ENCODE data around the gene SPECC1. TPM values are rescaled to one million over a fixed set of nuclear protein-coding genes. Genes with fewer than 3 reads are reported as not detected.
A peak's percentile ranks its signal among the peaks of the same experiment; 100 is the strongest.
"Not testable (repeated sequence)": the region's sequence is repeated elsewhere in the genome, so short reads cannot be mapped to it uniquely, and the experiment has no call there.

Gene SPECC1, protein sequence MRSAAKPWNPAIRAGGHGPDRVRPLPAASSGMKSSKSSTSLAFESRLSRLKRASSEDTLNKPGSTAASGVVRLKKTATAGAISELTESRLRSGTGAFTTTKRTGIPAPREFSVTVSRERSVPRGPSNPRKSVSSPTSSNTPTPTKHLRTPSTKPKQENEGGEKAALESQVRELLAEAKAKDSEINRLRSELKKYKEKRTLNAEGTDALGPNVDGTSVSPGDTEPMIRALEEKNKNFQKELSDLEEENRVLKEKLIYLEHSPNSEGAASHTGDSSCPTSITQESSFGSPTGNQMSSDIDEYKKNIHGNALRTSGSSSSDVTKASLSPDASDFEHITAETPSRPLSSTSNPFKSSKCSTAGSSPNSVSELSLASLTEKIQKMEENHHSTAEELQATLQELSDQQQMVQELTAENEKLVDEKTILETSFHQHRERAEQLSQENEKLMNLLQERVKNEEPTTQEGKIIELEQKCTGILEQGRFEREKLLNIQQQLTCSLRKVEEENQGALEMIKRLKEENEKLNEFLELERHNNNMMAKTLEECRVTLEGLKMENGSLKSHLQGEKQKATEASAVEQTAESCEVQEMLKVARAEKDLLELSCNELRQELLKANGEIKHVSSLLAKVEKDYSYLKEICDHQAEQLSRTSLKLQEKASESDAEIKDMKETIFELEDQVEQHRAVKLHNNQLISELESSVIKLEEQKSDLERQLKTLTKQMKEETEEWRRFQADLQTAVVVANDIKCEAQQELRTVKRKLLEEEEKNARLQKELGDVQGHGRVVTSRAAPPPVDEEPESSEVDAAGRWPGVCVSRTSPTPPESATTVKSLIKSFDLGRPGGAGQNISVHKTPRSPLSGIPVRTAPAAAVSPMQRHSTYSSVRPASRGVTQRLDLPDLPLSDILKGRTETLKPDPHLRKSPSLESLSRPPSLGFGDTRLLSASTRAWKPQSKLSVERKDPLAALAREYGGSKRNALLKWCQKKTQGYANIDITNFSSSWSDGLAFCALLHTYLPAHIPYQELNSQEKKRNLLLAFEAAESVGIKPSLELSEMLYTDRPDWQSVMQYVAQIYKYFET
- polyA plus RNA-seq (2013, experiment 1 of 2): 34.2 TPM
- 31.5 TPM for polyA plus RNA-seq (2013, experiment 2 of 2)

DNA sequence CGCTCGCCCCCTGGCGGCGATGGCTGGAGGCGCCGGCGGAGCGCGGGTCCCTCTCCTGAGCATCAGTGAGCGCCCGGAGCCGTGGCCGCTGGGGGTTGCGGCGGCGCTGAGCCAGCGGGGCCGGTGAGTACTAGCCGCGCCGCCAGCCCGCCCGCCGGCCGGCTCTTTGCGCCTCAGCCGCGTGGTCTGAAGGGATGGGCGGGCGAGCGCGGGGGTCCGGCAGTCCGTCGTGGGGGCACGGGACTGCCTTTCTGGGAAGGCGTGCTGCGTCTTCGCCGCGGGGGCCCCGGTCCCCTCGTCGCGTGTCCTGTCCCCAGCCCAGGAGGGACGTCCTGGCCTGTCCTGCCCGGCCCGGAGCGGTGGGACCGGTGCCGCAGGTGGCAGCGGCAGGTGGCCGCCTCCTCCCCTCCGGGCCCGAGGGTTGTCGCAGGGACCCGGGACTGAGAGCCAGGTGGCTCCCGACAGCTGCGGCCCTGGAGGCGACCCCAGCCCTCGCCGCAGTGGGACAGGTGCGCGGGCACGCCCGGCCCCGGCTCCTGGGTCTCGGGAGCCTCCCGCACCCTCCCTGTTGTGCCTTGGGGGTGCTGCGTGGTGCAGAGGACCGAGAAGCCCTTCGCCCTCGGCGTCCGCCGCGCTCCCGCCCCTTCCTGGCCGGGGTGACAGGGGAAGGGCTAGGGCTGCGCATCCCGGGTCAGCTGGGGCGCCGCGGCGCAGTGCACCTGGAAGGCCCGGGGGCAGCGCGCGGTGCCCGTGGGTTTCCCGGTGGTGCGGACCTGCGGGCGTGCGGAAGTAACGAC, at the start of gene SPECC1:
Gene SPECC1, plus strand, starts transcription at position 58 of the 797 bp plus-strand sequence. CDS start 87,293 bp downstream, outside the sequence.
- Histone ChIP-seq H3K4ac (ENCODE audit: low read depth in 1 of 2, low read length in 2 of 2) (no peak within 1 kb of the TSS), H3K4me1 (ENCODE audit: control insufficient read depth, insufficient read depth, low read depth, low read length) (peaks cover 11% of the 10 kb centered on the region), H2AK5ac (ENCODE audit: low read length, severe bottlenecking) (no peak within 1 kb of the TSS), H3K23ac (ENCODE audit: low read length in 2 of 2) (no peak within 1 kb of the TSS), H3K27me3 (ENCODE audit: control insufficient read depth in 1 of 2, insufficient read depth in 1 of 2, low read length in 2 of 2) (peaks cover 15% of the 10 kb centered on the region in 2 experiments), H3K18ac (ENCODE audit: low read depth in 1 of 2, low read length in 2 of 2) (no peak within 1 kb of the TSS), H3K9ac (ENCODE audit: low read length) (peak within 1 kb of the TSS; percentile 79), H4K8ac (ENCODE audit: low read length) (no peak within 1 kb of the TSS), H2BK5ac (ENCODE audit: low read depth, low read length, poor library complexity, severe bottlenecking) (no peak within 1 kb of the TSS), H3K36me3 (ENCODE audit: control insufficient read depth in 1 of 2, insufficient read depth in 2 of 2, low read depth in 1 of 2, low read length in 2 of 2) (no peaks in the 10 kb centered on the region), H4K91ac (ENCODE audit: low read length) (peak within 1 kb of the TSS; percentile 61), H3K4me3 (ENCODE audit: insufficient read depth in 1 of 2, low read depth in 1 of 2, low read length in 2 of 2) (peak within 1 kb of the TSS; percentile 52 to 90), H3K14ac (ENCODE audit: low read length in 2 of 2) (no peak within 1 kb of the TSS), H3K79me1 (replicated peaks; ENCODE audit: low read length, poor library complexity, severe bottlenecking) (no peaks in the 10 kb centered on the region), H3K4me2 (ENCODE audit: low read length, poor library complexity, severe bottlenecking) (peak within 1 kb of the TSS; percentile 95), H2AFZ (ENCODE audit: low read depth, low read length) (peak within 1 kb of the TSS; percentile 73), H2BK120ac (ENCODE audit: low read depth, low read length) (no peak within 1 kb of the TSS), H3K27ac (ENCODE audit: low read length, poor library complexity, severe bottlenecking) (no peak within 1 kb of the TSS), H2BK15ac (ENCODE audit: low read depth, poor library complexity, severe bottlenecking) (no peak within 1 kb of the TSS), H2BK12ac (ENCODE audit: low read length in 2 of 2) (no peak within 1 kb of the TSS), H3K9me3 (ENCODE audit: control insufficient read depth, low read length) (no peaks in the 10 kb centered on the region)
- under 1% methylated on average over 75 of the region's 96 CpGs for WGBS
- peak; percentile 52 for DNase-seq

GRCh38 chr17:19962954-19963353, 46.2 kb upstream of the SPECC1 start:
- not testable (repeated sequence) for H3K14ac ChIP-seq (ENCODE audit: low read length in 2 of 2); H3K4me2 ChIP-seq (ENCODE audit: low read length, poor library complexity, severe bottlenecking); H3K9ac ChIP-seq (ENCODE audit: low read length); H2AFZ ChIP-seq (ENCODE audit: low read depth, low read length); H2BK5ac ChIP-seq (ENCODE audit: low read depth, low read length, poor library complexity, severe bottlenecking); H4K91ac ChIP-seq (ENCODE audit: low read length); H3K4ac ChIP-seq (ENCODE audit: low read depth in 1 of 2, low read length in 2 of 2); H2BK120ac ChIP-seq (ENCODE audit: low read depth, low read length); H3K27me3 ChIP-seq (ENCODE audit: control insufficient read depth in 1 of 2, insufficient read depth in 1 of 2, low read length in 2 of 2); H2BK15ac ChIP-seq (ENCODE audit: low read depth, poor library complexity, severe bottlenecking); H3K18ac ChIP-seq (ENCODE audit: low read depth in 1 of 2, low read length in 2 of 2); H4K8ac ChIP-seq (ENCODE audit: low read length); H3K9me3 ChIP-seq (ENCODE audit: control insufficient read depth, low read length); H3K4me3 ChIP-seq (ENCODE audit: insufficient read depth in 1 of 2, low read depth in 1 of 2, low read length in 2 of 2); DNase-seq; H3K23ac ChIP-seq (ENCODE audit: low read length in 2 of 2); H2AK5ac ChIP-seq (ENCODE audit: low read length, severe bottlenecking); H2BK12ac ChIP-seq (ENCODE audit: low read length in 2 of 2); H3K4me1 ChIP-seq (ENCODE audit: control insufficient read depth, insufficient read depth, low read depth, low read length); H3K79me1 ChIP-seq (replicated peaks; ENCODE audit: low read length, poor library complexity, severe bottlenecking); H3K27ac ChIP-seq (ENCODE audit: low read length, poor library complexity, severe bottlenecking)
- H3K36me3 ChIP-seq (ENCODE audit: control insufficient read depth in 1 of 2, insufficient read depth in 2 of 2, low read depth in 1 of 2, low read length in 2 of 2): peaks cover 20 to 76% of the 10 kb centered on the region in 2 experiments
- 56% methylated on average over 1 of the region's 2 CpGs for WGBS

DNA sequence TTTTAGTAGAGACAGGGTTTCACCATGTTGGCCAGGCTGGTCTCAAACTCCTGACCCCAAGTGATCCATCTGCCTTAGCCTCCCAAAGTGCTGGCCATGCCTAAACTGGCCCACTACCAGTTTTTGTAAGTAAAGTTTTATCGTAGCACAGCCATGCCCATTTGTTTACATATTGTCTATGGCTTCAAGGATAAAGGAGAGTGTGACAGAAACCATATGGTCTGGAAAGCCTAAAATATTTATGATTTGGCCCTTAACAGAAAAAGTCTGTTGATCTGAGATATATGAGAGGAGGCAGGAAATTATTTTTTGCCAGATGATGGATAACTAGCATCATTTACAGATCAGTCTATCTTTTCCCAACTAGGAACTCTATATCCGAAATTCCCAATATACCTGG, 36.0 kb upstream of the SPECC1 start:
- H2AK5ac ChIP-seq (ENCODE audit: low read length, severe bottlenecking): no peak overlapping the region
- no peak overlapping the region for H3K9ac ChIP-seq (ENCODE audit: low read length)
- no peaks in the 10 kb centered on the region for H3K9me3 ChIP-seq (ENCODE audit: control insufficient read depth, low read length)
- H3K36me3 ChIP-seq (ENCODE audit: control insufficient read depth in 1 of 2, insufficient read depth in 2 of 2, low read depth in 1 of 2, low read length in 2 of 2): peaks cover 15 to 51% of the 10 kb centered on the region in 2 experiments
- H3K14ac ChIP-seq (ENCODE audit: low read length in 2 of 2): no peak overlapping the region
- H3K4me1 ChIP-seq (ENCODE audit: control insufficient read depth, insufficient read depth, low read depth, low read length): peaks cover 7% of the 10 kb centered on the region
- H2BK120ac ChIP-seq (ENCODE audit: low read depth, low read length): no peak overlapping the region
- no peak overlapping the region for H3K4ac ChIP-seq (ENCODE audit: low read depth in 1 of 2, low read length in 2 of 2)
- no peak overlapping the region for H2BK5ac ChIP-seq (ENCODE audit: low read depth, low read length, poor library complexity, severe bottlenecking)
- no peak overlapping the region for H3K18ac ChIP-seq (ENCODE audit: low read depth in 1 of 2, low read length in 2 of 2)
- 78% methylated on average over 1 of the region's 2 CpGs for WGBS
- H4K91ac ChIP-seq (ENCODE audit: low read length): no peak overlapping the region
- H2BK12ac ChIP-seq (ENCODE audit: low read length in 2 of 2): no peak overlapping the region
- peaks cover 4% of the 10 kb centered on the region for H3K79me1 ChIP-seq (replicated peaks; ENCODE audit: low read length, poor library complexity, severe bottlenecking)
- H2BK15ac ChIP-seq (ENCODE audit: low read depth, poor library complexity, severe bottlenecking): no peak overlapping the region
- H4K8ac ChIP-seq (ENCODE audit: low read length): no peak overlapping the region
- DNase-seq: peak; percentile 13
- no peak overlapping the region for H3K27ac ChIP-seq (ENCODE audit: low read length, poor library complexity, severe bottlenecking)
- no peak overlapping the region for H3K23ac ChIP-seq (ENCODE audit: low read length in 2 of 2)
- H3K4me3 ChIP-seq (ENCODE audit: insufficient read depth in 1 of 2, low read depth in 1 of 2, low read length in 2 of 2): no peak overlapping the region
- H2AFZ ChIP-seq (ENCODE audit: low read depth, low read length): no peak overlapping the region
- H3K4me2 ChIP-seq (ENCODE audit: low read length, poor library complexity, severe bottlenecking): no peak overlapping the region
- no peaks in the 10 kb centered on the region for H3K27me3 ChIP-seq (ENCODE audit: control insufficient read depth in 1 of 2, insufficient read depth in 1 of 2, low read length in 2 of 2)

Measured in mesenchymal stem cell (in vitro differentiated cells and primary cell).